B cell (primary cell): ENCODE results near the gene PPP1CC. TPM values are rescaled to one million over a fixed set of nuclear protein-coding genes. Genes with fewer than 3 reads are reported as not detected.

Experiments used
- ATAC-seq: fragments of 200-7000 bp; cut with Tn5 transposase; one replicate; pipeline ENCODE4 v1.10.0; 2021; ENCODE audit warnings: low read depth, mild to moderate bottlenecking, moderate number of reproducible peaks, moderate library complexity
- CTCF ChIA-PET: fragments of 350-600 bp; sonication (Branson Sonifier 250); formaldehyde crosslinking; loops from one replicate; lab custom pipeline; 2021; ENCODE audit warnings: antibody characterized with exemption, inconsistent platforms; lab: Charles Lee
- POLR2A ChIA-PET: fragments of 350-600 bp; sonication (Branson Sonifier 250); formaldehyde crosslinking; loops from one replicate; lab custom pipeline; 2021; ENCODE audit warnings: antibody characterized with exemption; lab: Charles Lee
- DNase-seq: peaks from one replicate; pipeline ENCODE4 v3.0.0; 2013
- H2AFZ ChIP-seq: 2 replicates; pipeline ENCODE4 v1.6.1; 2012; ENCODE audit warnings: mild to moderate bottlenecking, low read depth, low read length; ENCODE audit not compliant: insufficient read depth, poor library complexity, severe bottlenecking
- H3K27ac ChIP-seq, 2 donors: 1 replicate in 1 of 2; 2 replicates in 1 of 2; pipeline ENCODE4 v1.5.1; 2012 to 2013; ENCODE audit warnings: low read length in 2 of 2, mild to moderate bottlenecking in 2 of 2, moderate library complexity in 1 of 2
- H3K27me3 ChIP-seq, 4 experiments: fragments of 200-600 bp in 1 of 4; sonication (generic) in 1 of 4; replicated peaks in 1 of 4; 1 replicate in 2 of 4; 2 replicates in 2 of 4; pipeline versions ENCODE4 v1.6.1 to v1.7.0; 2013 to 2016; ENCODE audit warnings: low read length in 3 of 4, mild to moderate bottlenecking in 2 of 4, mixed read lengths in 1 of 4, moderate library complexity in 1 of 4; ENCODE audit not compliant: insufficient read depth in 4 of 4, control insufficient read depth in 3 of 4; ENCODE audit errors: control extremely low read depth in 1 of 4
- H3K36me3 ChIP-seq, 2 experiments: replicated peaks in 1 of 2; 1 replicate in 1 of 2; 2 replicates in 1 of 2; pipeline versions ENCODE4 v1.6.1 to v1.7.1; 2013; ENCODE audit warnings: low read length in 1 of 2; ENCODE audit not compliant: insufficient read depth in 2 of 2, control insufficient read depth in 1 of 2; ENCODE audit errors: control extremely low read depth in 1 of 2, extremely low read depth in 1 of 2
- H3K4me1 ChIP-seq, 2 donors: fragments of 200-600 bp in 1 of 2; sonication (generic) in 1 of 2; 1 replicate in 1 of 2; 2 replicates in 1 of 2; pipeline versions ENCODE4 v1.5.1 to v1.6.1; 2013 to 2017; ENCODE audit warnings: low read length in 2 of 2; ENCODE audit not compliant: control insufficient read depth in 2 of 2, insufficient read depth in 2 of 2
- H3K4me2 ChIP-seq: replicated peaks from 2 replicates; pipeline ENCODE3; 2012; ENCODE audit warnings: mild to moderate bottlenecking, low read depth, low read length; ENCODE audit not compliant: poor library complexity, severe bottlenecking
- H3K4me3 ChIP-seq, 5 experiments: fragments of 200-600 bp in 1 of 5; sonication (generic) in 1 of 5; 1 replicate in 3 of 5; 2 replicates in 2 of 5; pipeline versions ENCODE4 v1.5.1 to v1.7.0; 2011 to 2016; ENCODE audit warnings: low read length in 4 of 5, mild to moderate bottlenecking in 4 of 5, low read depth in 2 of 5, control low read depth in 1 of 5, moderate library complexity in 1 of 5; ENCODE audit not compliant: insufficient read depth in 1 of 5; ENCODE audit errors: control extremely low read depth in 1 of 5, extremely low read depth in 1 of 5
- H3K79me2 ChIP-seq: fragments of 200-600 bp; sonication (generic); one replicate; pipeline ENCODE4 v1.6.0; 2016; ENCODE audit warnings: low read length; ENCODE audit not compliant: control insufficient read depth, insufficient read depth
- H3K9ac ChIP-seq: fragments of 200-600 bp; sonication (generic); 2 replicates; pipeline ENCODE4 v1.6.1; 2017; ENCODE audit warnings: mild to moderate bottlenecking, low read length, moderate library complexity
- H3K9me3 ChIP-seq, 3 donors: one replicate each; pipeline versions ENCODE4 v1.6.1 to v1.7.1; 2013; ENCODE audit warnings: low read length in 2 of 3; ENCODE audit not compliant: control insufficient read depth in 2 of 3, insufficient read depth in 1 of 3; ENCODE audit errors: control extremely low read depth in 1 of 3
- H4K20me1 ChIP-seq: 2 replicates; pipeline ENCODE4 v1.6.0; 2012; ENCODE audit warnings: mild to moderate bottlenecking, low read length; ENCODE audit not compliant: insufficient read depth, control insufficient read depth, poor library complexity, severe bottlenecking
- H3K27ac Mint-ChIP-seq: one replicate; pipeline ENCODE4 v1.8.0; 2021; ENCODE audit warnings: mixed read lengths
- H3K27me3 Mint-ChIP-seq: one replicate; pipeline ENCODE4 v1.8.0; 2021; ENCODE audit warnings: mixed read lengths
- H3K4me1 Mint-ChIP-seq: one replicate; pipeline ENCODE4 v1.8.0; 2021; ENCODE audit warnings: mixed read lengths
- H3K4me3 Mint-ChIP-seq: one replicate; pipeline ENCODE4 v1.8.0; 2021; ENCODE audit warnings: mixed read lengths
- H3K9me3 Mint-ChIP-seq: one replicate; pipeline ENCODE4 v1.8.0; 2022; ENCODE audit warnings: mixed read lengths; ENCODE audit not compliant: insufficient read depth
- CTCF ChIP-seq: fragments of 200-600 bp; IDR thresholded peaks from one replicate; pipeline ENCODE4 v1.8.0; 2022; ENCODE audit warnings: antibody characterized with exemption, mild to moderate bottlenecking
- EZH2 ChIP-seq: IDR thresholded peaks from 2 replicates; pipeline ENCODE4 v1.6.1; 2012; ENCODE audit warnings: borderline replicate concordance, low read depth, mild to moderate bottlenecking, moderate library complexity, low read length; ENCODE audit not compliant: insufficient read depth, poor library complexity, severe bottlenecking
- WGBS: methylation state at CpG from one replicate; pipeline ENCODE4 v1.1.5; 2013; ENCODE audit warnings: missing lambda C conversion rate; ENCODE audit not compliant: insufficient coverage; 5-methylcytosine and 5-hydroxymethylcytosine counted together
- intact Hi-C: fragments of 100-400 bp; cut with micrococcal nuclease; formaldehyde crosslinking; loops from one replicate; pipeline ENCODE4 v1.10.0; 2022
- polyA plus RNA-seq: library from polyadenylated mRNA; depleted of rRNA; stranded (reverse); fragments of >200 nt; gene quantifications from 2 replicates; pipeline ENCODE4 v1.2.3, GENCODE V29; 2012
- total RNA-seq, 2 donors: library from RNA; stranded (reverse); fragments of 120-200 nt in 1 of 2; gene quantifications; 1 replicate in 1 of 2; 2 replicates in 1 of 2; pipeline versions ENCODE4 v1.2.3 to v1.2.4, GENCODE V29; 2013 to 2022

Gene PPP1CC
- total and polyA plus RNA-seq, 2 donors (not counting 1 experiment from before 2014, with no cell fraction given), result 70.0 to 146 TPM

- Mint-ChIP-seq H3K27ac (no peak overlapping the region), H3K9me3 (no peaks in the 10 kb centered on the region), H3K4me1 (no peaks in the 10 kb centered on the region), H3K4me3 (no peak overlapping the region), H3K27me3 (no peaks in the 10 kb centered on the region)
- no peak overlapping the region for H3K4me2 ChIP-seq
- no peaks in the 10 kb centered on the region for H4K20me1 ChIP-seq
- H3K9ac ChIP-seq, result no peak overlapping the region
- no peak for ATAC-seq
- no CpG with 5 or more reads among the region's 4 CpGs for WGBS
- DNase-seq, result no peak
- H3K27me3 ChIP-seq, result peaks cover 0 to 3% (median 0%) of the 10 kb centered on the region in 4 experiments
- H3K79me2 ChIP-seq, result no peaks in the 10 kb centered on the region
- intact Hi-C loops, result no loop called here
- peaks cover 0 to 4% (median 3%) of the 10 kb centered on the region in 3 donors for H3K9me3 ChIP-seq
- CTCF ChIA-PET, result no interaction called here
- H3K4me3 ChIP-seq, result no peak overlapping the region
- no peak overlapping the region for H2AFZ ChIP-seq
- H3K27ac ChIP-seq, result no peak overlapping the region
- no peaks in the 10 kb centered on the region for H3K36me3 ChIP-seq
- H3K4me1 ChIP-seq, result no peaks in the 10 kb centered on the region
- POLR2A ChIA-PET, result interaction anchor here (0.8 kb wide), 1 partner anchor 75 kb away, joined by 3 read pairs; no protein-coding TSS in a partner anchor
- TF ChIP-seq EZH2 (no peak), CTCF (no peak)
Observed at GRCh38 chr12:110765111-110765510, 22.4 kb upstream of the PPP1CC start.

DNA sequence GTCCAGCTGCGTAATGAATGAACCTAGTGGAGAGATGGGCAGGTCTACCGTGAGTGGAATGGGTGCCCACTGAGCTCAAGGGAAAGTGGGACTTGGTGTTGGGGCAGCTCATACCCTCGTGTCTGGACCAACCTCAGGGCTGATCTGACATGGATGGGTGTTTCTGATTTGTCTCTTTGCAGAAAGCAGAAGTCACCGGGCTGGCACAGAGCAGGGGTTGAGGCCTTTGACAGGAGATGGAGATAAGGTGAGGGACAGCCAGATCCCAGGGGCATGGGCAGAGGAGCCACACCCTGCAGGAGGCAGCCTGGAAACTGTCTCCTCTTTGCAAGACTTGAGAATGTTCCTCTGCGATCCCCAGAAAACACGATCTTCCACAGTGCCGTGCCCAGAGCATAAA is 20.9 kb upstream of the PPP1CC start:
- ChIA-PET POLR2A (no interaction called here), CTCF (no interaction called here)
- Mint-ChIP-seq H3K27me3 (no peaks in the 10 kb centered on the region), H3K9me3 (no peaks in the 10 kb centered on the region), H3K4me3 (no peak overlapping the region), H3K4me1 (no peaks in the 10 kb centered on the region), H3K27ac (no peak overlapping the region)
- 77% methylated on average over 7 of the region's 7 CpGs for WGBS
- no peak overlapping the region for H3K27ac ChIP-seq
- ATAC-seq, result no peak
- H3K9me3 ChIP-seq, result no peaks in the 10 kb centered on the region
- H2AFZ ChIP-seq, result no peak overlapping the region
- H3K4me2 ChIP-seq, result no peak overlapping the region
- no peaks in the 10 kb centered on the region for H4K20me1 ChIP-seq
- intact Hi-C loops, result no loop called here
- no peaks in the 10 kb centered on the region for H3K79me2 ChIP-seq
- no peak for TF ChIP-seq CTCF
- TF ChIP-seq EZH2, result no peak
- DNase-seq, result no peak
- H3K4me3 ChIP-seq, result no peak overlapping the region
- H3K9ac ChIP-seq, result no peak overlapping the region
- no peaks in the 10 kb centered on the region for H3K4me1 ChIP-seq
- no peaks in the 10 kb centered on the region for H3K36me3 ChIP-seq
- peaks cover 0 to 3% (median 0%) of the 10 kb centered on the region in 4 experiments for H3K27me3 ChIP-seq
